Activated CD4-positive, alpha-beta T cell treated with anti-CD3 and anti-CD28 coated beads for 1 hour (primary cell): Measurements from ENCODE around the gene LRP1B.

ENCODE experiments used
- DNase-seq: peaks from one replicate; pipeline ENCODE4 v3.0.0-alpha.2; 2020

The LRP1B gene

DNA sequence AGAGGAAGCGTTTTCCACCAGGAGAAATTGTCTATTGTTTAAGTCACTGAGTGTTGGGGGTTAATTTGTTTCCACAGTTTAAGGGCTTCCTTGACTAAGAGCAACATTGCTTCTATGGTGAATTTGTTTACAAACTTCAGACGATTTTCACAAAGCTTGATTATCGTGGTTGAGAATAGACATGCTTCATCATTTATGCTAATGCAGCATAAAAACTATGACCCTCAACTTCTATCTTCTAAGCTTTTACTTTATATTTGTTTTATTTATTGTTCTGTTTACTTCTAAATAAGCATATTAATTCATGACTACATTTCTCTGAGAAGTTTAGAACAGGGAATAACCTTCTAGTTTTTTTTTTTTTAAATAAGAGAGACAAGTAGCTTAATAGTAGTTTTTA is 483.5 kb downstream of the LRP1B start:
- DNase-seq = no peak

GRCh38 chr2:141641462-141641861 is 489.4 kb downstream of the LRP1B start:
- DNase-seq = no peak

- no peak for DNase-seq
These were observed 491.0 kb downstream of the LRP1B start for GRCh38 chr2:141639809-141640208.

- no peak for DNase-seq
These were observed 497.7 kb downstream of the LRP1B start for GRCh38 chr2:141633132-141633531.

DNA sequence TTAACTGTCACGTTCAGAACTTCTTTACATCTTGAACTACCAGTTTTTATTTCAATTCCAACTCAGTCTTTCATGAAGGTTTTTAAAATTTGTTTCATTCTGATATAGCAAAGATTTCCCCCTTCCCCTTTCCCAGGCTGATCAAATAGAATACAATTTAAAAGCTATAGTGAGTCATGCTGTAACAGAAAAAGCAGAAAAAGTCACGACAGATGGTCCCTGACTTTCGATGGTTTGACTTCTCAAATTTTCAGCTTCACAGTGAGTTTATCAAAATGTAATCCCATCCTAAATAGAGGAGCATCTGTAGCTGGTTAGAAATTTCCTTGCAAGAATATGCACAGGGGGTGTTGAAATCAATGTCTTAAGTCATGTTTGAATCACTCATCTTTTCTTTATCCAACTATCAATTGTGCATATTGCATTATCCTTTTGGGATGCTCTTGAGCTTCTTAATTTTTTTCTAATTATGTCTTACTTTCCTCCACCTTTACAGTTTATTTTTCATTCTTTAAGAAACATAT is 500.3 kb downstream of the LRP1B start:
- DNase-seq = no peak

GRCh38 chr2:141620372-141620771 is 510.4 kb downstream of the LRP1B start:
- DNase-seq = no peak

- no peak for DNase-seq
These were observed 512.4 kb downstream of the LRP1B start for GRCh38 chr2:141618457-141618856.

- DNase-seq = no peak
These were observed 518.8 kb downstream of the LRP1B start for GRCh38 chr2:141611981-141612380.

GRCh38 chr2:141611176-141611571 is 519.6 kb downstream of the LRP1B start:
- no peak for DNase-seq

DNA sequence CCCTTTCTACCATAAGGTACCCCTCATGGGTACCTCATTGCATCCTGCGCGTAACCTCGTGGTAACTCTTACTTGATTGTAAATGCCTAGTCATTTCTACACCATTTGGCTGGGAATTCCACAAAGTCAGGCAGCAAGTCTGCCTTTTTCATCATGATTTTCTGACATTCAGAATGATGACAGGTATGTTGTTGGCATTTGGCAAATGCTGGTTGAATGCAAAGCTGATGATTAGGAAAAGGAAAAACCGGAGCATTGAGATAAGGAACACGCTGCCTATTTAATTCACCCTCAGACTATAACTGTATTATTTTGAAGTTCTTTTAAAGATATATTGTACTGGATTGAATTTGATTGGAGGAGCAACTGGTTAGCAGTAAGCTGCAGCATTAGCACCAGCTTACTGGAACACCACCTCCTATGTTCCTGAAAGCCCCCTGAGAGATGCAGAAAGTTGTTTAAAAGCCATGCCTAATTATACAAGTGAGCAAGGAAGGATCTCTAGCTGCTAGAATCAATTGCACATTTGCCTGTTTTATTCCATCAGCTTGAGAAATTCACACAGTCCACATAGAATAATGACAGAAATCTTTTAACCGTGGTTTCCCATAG is 520.1 kb downstream of the LRP1B start:
- DNase-seq = no peak

- no peak for DNase-seq
These were observed 525.7 kb downstream of the LRP1B start for GRCh38 chr2:141605163-141605562.

- no peak for DNase-seq
These were observed 529.2 kb downstream of the LRP1B start for GRCh38 chr2:141601511-141602152.

GRCh38 chr2:141599721-141600120 is 531.1 kb downstream of the LRP1B start:
- no peak for DNase-seq

DNA sequence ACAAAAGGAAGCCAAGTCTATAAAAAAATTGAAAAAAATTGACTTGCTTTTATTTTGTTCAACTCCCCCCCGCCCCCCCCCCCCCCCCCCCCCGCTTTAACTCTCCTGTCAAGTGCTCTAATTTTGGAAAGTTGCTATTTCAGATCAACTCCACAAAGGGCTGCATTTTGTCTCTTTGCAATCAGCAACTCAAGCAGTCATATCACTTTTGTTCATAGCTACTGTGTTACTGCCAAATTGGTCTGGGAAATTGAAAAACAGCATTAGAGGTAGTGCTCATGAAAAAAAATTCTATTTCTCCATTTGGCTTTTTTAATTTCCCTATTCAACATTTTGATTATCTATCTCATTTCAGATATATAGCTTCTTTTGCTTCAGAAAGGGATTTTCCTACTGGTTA is 531.8 kb downstream of the LRP1B start:
- no peak for DNase-seq

DNA sequence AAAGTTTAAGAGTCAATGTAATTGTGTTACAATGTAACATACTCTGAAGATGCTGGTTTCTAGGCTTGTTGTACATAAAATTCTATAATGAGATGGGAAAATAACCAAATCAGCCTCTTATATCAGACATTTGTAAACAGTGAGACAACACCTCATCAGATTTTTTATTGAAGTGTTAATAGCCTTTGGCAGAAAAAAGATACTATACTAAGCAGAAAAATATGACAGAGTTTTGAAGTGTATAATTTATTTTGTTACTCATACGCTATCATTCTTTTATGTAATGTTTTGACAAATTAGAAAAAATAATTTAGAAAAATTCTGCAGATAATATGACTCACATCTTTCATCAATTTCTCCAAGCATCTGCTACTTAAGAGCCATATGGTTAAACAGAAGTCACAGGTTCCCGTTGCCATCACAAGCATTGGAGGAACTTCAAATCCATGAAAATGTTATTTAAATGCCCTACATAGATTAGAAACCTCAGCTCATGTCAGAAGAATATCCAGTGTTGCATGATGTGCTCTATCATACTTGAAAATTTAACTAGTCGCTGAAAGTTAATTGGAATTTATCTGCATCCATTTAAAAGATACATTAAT is 535.4 kb downstream of the LRP1B start:
- no peak for DNase-seq

DNA sequence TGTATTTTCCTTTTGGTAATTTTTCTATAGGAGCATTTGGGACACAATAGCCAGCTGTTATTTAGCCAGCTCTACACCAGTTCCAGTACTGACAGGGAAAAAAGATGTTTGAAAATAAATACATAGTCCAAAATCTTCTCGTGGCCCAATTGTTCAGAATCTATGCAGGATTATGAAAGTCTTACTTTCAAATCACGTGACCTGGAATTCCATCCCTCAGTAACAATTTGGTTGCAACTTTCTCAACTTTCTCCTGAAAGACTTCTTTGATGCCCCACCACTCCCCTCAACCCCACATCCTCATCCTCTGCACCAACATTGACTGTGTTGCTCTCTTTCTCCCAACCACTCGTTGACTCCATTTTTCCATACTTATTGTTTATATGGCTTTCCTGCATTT is 539.0 kb downstream of the LRP1B start:
- DNase-seq = no peak

GRCh38 chr2:141590620-141591019 is 540.2 kb downstream of the LRP1B start:
- DNase-seq = no peak

DNA sequence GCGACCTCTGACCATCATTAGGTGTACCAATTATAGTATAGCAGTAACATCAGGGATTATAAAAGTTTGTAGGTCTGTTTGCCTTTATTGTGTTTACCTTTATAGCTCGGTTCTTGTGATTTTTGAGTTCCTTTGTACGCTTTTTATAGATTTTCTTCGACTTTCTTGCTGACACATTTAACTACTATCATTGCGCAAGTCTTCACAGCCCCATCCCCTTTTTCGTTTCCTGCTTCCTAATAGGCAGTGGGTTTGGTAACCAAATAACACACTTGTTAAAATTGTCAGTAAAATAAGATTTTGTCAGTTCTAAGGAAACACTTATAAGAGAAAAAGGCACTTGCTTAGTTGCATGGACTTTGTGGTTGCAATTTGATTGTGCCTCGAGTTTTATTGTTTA is 541.5 kb downstream of the LRP1B start:
- DNase-seq = no peak

DNA sequence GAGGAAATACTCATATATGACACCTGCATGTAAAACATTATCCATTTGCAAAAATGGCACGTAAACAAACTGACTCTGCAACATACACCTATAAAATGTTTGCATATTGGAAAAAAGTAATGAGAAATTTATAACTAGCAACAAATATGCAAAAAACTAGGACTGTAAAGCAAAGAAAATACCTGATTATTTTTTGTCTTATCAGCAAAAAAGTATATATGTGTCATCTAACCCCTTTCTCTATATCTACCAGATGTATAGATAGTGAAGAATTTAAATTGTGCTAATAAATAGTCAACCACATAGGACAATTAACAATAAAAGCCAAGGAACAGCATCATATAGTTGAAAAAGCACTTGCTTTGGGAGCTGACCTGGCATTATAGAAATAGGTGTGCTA is 543.8 kb downstream of the LRP1B start:
- no peak for DNase-seq

GRCh38 chr2:141582213-141582612 is 548.6 kb downstream of the LRP1B start:
- DNase-seq = no peak

- DNase-seq = no peak
These were observed 551.7 kb downstream of the LRP1B start for GRCh38 chr2:141579071-141579470.

DNA sequence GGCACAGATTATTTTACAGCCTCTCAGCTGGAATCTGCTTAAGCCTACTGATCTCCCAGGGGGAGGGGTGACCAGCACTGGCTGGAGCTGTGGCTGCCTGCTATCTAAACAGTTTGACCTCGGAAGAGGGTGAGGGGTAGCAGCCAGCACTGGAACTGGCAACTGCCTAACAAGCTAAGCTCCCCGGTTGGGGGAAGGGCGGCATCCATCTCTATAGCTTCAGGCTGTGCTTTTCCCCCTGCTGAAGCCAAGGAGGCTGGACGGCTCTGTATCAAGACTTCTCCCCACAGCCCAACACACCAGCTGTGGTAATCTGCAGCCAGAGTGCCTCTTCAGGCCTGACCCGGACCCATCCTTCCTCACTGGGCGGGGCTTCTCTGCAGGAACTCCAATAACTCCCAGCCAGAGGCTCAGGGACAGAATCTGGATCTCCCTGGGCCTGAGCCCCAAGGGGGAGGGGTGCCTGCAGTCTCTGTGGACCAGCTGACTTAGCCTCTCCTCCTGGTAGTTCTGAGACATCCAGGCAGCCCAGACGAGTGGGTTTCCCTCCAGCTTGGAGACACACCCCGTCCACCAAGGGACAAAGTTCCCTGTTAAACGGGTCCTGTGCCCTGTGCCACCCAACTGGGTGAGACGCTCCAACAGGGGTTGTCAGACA is 560.2 kb downstream of the LRP1B start:
- no peak for DNase-seq

DNA sequence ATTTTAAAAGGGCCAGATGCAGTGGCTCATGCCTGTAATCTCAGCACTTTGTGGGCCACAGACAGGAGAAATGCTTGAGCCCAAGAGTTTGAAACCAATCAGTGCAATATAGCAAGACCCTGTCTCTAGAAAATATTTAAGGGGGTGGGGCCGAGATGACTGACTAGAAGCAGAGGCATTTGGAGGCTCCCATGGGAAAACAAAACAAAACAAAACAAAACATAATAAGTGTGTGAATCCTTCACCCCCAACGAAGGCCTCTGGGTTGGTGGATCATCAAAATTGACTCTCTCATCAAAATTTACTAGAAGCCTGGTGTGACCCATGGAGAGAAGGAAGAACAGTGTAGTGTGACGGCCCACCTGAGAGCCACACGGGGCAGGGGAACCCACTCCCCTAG is 560.9 kb downstream of the LRP1B start:
- no peak for DNase-seq

DNA sequence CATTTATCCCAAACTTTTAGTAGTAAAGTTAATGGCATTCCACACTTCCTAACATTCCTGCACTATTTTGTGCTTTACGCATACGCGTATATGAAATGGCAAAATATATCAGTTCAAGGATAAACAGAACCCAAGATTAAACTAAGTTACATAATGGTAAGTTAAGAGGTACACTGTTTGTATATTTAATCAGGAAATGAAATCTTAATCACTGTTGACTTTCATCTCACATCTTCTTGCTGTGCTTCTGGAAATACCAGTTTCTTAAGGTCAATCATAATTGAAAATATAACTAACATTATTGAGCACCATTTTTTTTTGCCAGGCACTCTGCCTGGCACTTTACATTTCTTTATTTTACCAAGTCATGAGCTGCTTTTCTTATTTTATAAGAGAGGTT is 565.2 kb downstream of the LRP1B start:
- no peak for DNase-seq
